DOHH2 (cell line): Measurements from ENCODE around the gene SNIP1.

Source experiments
- H3F3A ChIP-seq: fragments of 200-600 bp; sonication (generic), shearing (Covaris generic); 2 replicates; pipeline ENCODE4 v1.6.0; 2016; ENCODE audit warnings: antibody characterized with exemption, mild to moderate bottlenecking; ENCODE audit not compliant: control insufficient read depth, insufficient read depth
- H3K27ac ChIP-seq: fragments of 200-600 bp; sonication (generic); 2 replicates; pipeline ENCODE4 v1.5.1; 2014; ENCODE audit warnings: low read depth, mild to moderate bottlenecking, low read length, moderate library complexity
- H3K27me3 ChIP-seq: fragments of 200-600 bp; sonication (generic); 2 replicates; pipeline ENCODE4 v1.6.1; 2014; ENCODE audit warnings: mild to moderate bottlenecking, low read length, mixed read lengths; ENCODE audit not compliant: control insufficient read depth
- H3K36me3 ChIP-seq: fragments of 200-600 bp; sonication (generic); 2 replicates; pipeline ENCODE4 v1.6.1; 2014; ENCODE audit warnings: mild to moderate bottlenecking, low read length, moderate library complexity, mixed read lengths; ENCODE audit not compliant: control insufficient read depth
- H3K4me1 ChIP-seq: fragments of 200-600 bp; sonication (generic); 2 replicates; pipeline ENCODE4 v1.6.1; 2014; ENCODE audit warnings: mild to moderate bottlenecking, low read length, mixed read lengths; ENCODE audit not compliant: control insufficient read depth
- H3K4me2 ChIP-seq: fragments of 200-600 bp; sonication (generic); 2 replicates; pipeline ENCODE4 v1.6.0; 2014; ENCODE audit warnings: mild to moderate bottlenecking, low read length, moderate library complexity
- H3K4me3 ChIP-seq: fragments of 200-600 bp; sonication (generic); 2 replicates; pipeline ENCODE4 v1.5.1; 2014; ENCODE audit warnings: mild to moderate bottlenecking, low read length, mixed read lengths
- H3K79me2 ChIP-seq: fragments of 200-600 bp; sonication (generic); 2 replicates; pipeline ENCODE4 v1.6.1; 2014; ENCODE audit warnings: mild to moderate bottlenecking, low read length, mixed read lengths; ENCODE audit not compliant: control insufficient read depth
- H3K9me2 ChIP-seq: fragments of 200-600 bp; sonication (generic); replicated peaks from 2 replicates; pipeline ENCODE4 v1.6.1; 2014; ENCODE audit warnings: mild to moderate bottlenecking, low read length, mixed read lengths; ENCODE audit not compliant: control insufficient read depth
- H3K9me3 ChIP-seq: fragments of 200-600 bp; sonication (generic); 2 replicates; pipeline ENCODE4 v1.6.1; 2014; ENCODE audit warnings: antibody characterized with exemption, low read length, mixed read lengths; ENCODE audit not compliant: control insufficient read depth, insufficient read depth
- H4K20me1 ChIP-seq: fragments of 200-600 bp; sonication (generic); 2 replicates; pipeline ENCODE4 v1.6.0; 2014; ENCODE audit warnings: low read depth, mild to moderate bottlenecking, antibody characterized with exemption, low read length, moderate library complexity; ENCODE audit not compliant: control insufficient read depth, insufficient read depth
- CTCF ChIP-seq: fragments of 200-600 bp; sonication (generic); IDR thresholded peaks from one replicate; pipeline ENCODE4 v1.5.1; 2014; ENCODE audit warnings: antibody characterized with exemption, mild to moderate bottlenecking, low read depth, low read length; ENCODE audit not compliant: poor library complexity, severe bottlenecking
- EZH2phosphoT487 ChIP-seq: fragments of 200-600 bp; sonication (generic); IDR thresholded peaks from 2 replicates; pipeline ENCODE4 v1.6.1; 2017; ENCODE audit warnings: borderline replicate concordance, mild to moderate bottlenecking, antibody characterized with exemption, low read length, moderate library complexity, mixed read lengths

The SNIP1 gene

GRCh38 chr1:37501661-37502060 lies 52.4 kb downstream of the SNIP1 start:
- Histone ChIP-seq H3K4me2 (no peak overlapping the region), H3K79me2 (0 out of 2 replicates have a peak, but pooled peaks cover 7% of the 10 kb centered on the region), H3K36me3 (peaks cover 65% of the 10 kb centered on the region)

GRCh38 chr1:37498872-37499617 lies 55.0 kb downstream of the SNIP1 start:
- Histone ChIP-seq H3K4me2 (no peak overlapping the region), H3K4me1 (no peaks in the 10 kb centered on the region), H3K9me2 (no peaks in the 10 kb centered on the region), H3K27me3 (no peaks in the 10 kb centered on the region), H3F3A (no peaks in the 10 kb centered on the region), H3K27ac (no peak overlapping the region), H3K36me3 (peaks cover 52% of the 10 kb centered on the region), H3K4me3 (no peak overlapping the region), H4K20me1 (no peaks in the 10 kb centered on the region), H3K79me2 (0 out of 2 replicates have a peak, but pooled peaks cover 4% of the 10 kb centered on the region), H3K9me3 (no peaks in the 10 kb centered on the region)
- TF ChIP-seq EZH2phosphoT487, result no peak
- no peak for TF ChIP-seq CTCF

More at GRCh38 chr1:37501661-37502060, 52.4 kb downstream of the SNIP1 start:
- Histone ChIP-seq H3K27me3 (no peaks in the 10 kb centered on the region), H4K20me1 (no peaks in the 10 kb centered on the region), H3K4me1 (no peaks in the 10 kb centered on the region), H3F3A (no peaks in the 10 kb centered on the region), H3K27ac (no peak overlapping the region), H3K9me3 (no peaks in the 10 kb centered on the region), H3K9me2 (no peaks in the 10 kb centered on the region), H3K4me3 (no peak overlapping the region)
- no peak for TF ChIP-seq EZH2phosphoT487
- TF ChIP-seq CTCF, result no peak

- Histone ChIP-seq H4K20me1 (no peaks in the 10 kb centered on the region), H3K4me2 (no peak overlapping the region), H3K36me3 (peaks cover 56% of the 10 kb centered on the region), H3K27me3 (no peaks in the 10 kb centered on the region), H3K27ac (no peak overlapping the region), H3K9me3 (no peaks in the 10 kb centered on the region), H3F3A (no peaks in the 10 kb centered on the region), H3K4me1 (no peaks in the 10 kb centered on the region), H3K4me3 (no peak overlapping the region), H3K9me2 (no peaks in the 10 kb centered on the region), H3K79me2 (0 out of 2 replicates have a peak, but pooled peaks cover 4% of the 10 kb centered on the region)
- TF ChIP-seq EZH2phosphoT487 (no peak), CTCF (no peak)
Observed at GRCh38 chr1:37497832-37498231, 56.3 kb downstream of the SNIP1 start.
